CD14-positive monocyte (primary cell): ENCODE data around the gene PDP2. TPM values are rescaled to one million over a fixed set of nuclear protein-coding genes. Genes with fewer than 3 reads are reported as not detected.

ENCODE experiments used
- DNase-seq, 3 donors: peaks; one replicate each; pipeline ENCODE4 v3.0.0-alpha.2; 2011 to 2022
- H2AFZ ChIP-seq: 2 replicates; pipeline ENCODE4 v1.6.0; 2012; ENCODE audit warnings: mild to moderate bottlenecking, low read depth, low read length, inconsistent platforms; ENCODE audit not compliant: insufficient read depth, poor library complexity, severe bottlenecking
- H3K27ac ChIP-seq, 2 donors: 1 replicate in 1 of 2; 2 replicates in 1 of 2; pipeline ENCODE4 v1.5.1; 2012 to 2013; ENCODE audit warnings: low read length in 2 of 2, control low read depth in 1 of 2, inconsistent platforms in 1 of 2, low read depth in 1 of 2, mild to moderate bottlenecking in 1 of 2
- H3K27me3 ChIP-seq, 2 donors: one replicate each; pipeline versions ENCODE4 v1.6.0 to v1.6.1; 2011 to 2013; ENCODE audit warnings: low read length in 2 of 2; ENCODE audit not compliant: control insufficient read depth in 2 of 2, insufficient read depth in 2 of 2
- H3K36me3 ChIP-seq, 2 donors: replicated peaks in 1 of 2; 1 replicate in 1 of 2; 2 replicates in 1 of 2; pipeline versions ENCODE4 v1.5.1 to v1.6.1; 2012 to 2013; ENCODE audit warnings: low read length in 2 of 2, control low read depth in 1 of 2, inconsistent platforms in 1 of 2, mild to moderate bottlenecking in 1 of 2; ENCODE audit not compliant: insufficient read depth in 2 of 2, control insufficient read depth in 1 of 2
- H3K4me1 ChIP-seq, 2 donors: 1 replicate in 1 of 2; 2 replicates in 1 of 2; pipeline versions ENCODE4 v1.5.1 to v1.6.1; 2012 to 2013; ENCODE audit warnings: low read length in 2 of 2, control low read depth in 1 of 2, inconsistent platforms in 1 of 2, mild to moderate bottlenecking in 1 of 2, moderate library complexity in 1 of 2; ENCODE audit not compliant: insufficient read depth in 2 of 2, control insufficient read depth in 1 of 2
- H3K4me2 ChIP-seq: replicated peaks from 2 replicates; pipeline ENCODE3; 2012; ENCODE audit warnings: low read length, moderate library complexity, mild to moderate bottlenecking; ENCODE audit not compliant: poor library complexity, severe bottlenecking; ENCODE audit errors: extremely low read depth
- H3K4me3 ChIP-seq, 3 experiments: fragments of 200-600 bp in 1 of 3; sonication (generic) in 1 of 3; replicated peaks in 1 of 3; 1 replicate in 2 of 3; 2 replicates in 1 of 3; pipeline ENCODE4 v1.5.1; 2011 to 2013; ENCODE audit warnings: low read length in 3 of 3, mild to moderate bottlenecking in 3 of 3, control low read depth in 2 of 3, low read depth in 2 of 3, inconsistent platforms in 1 of 3, moderate library complexity in 1 of 3
- H3K79me2 ChIP-seq: 2 replicates; pipeline ENCODE4 v1.6.0; 2012; ENCODE audit warnings: mild to moderate bottlenecking, control low read depth, inconsistent platforms, low read length, moderate library complexity; ENCODE audit not compliant: insufficient read depth
- H3K9ac ChIP-seq: 2 replicates; pipeline ENCODE4 v1.6.0; 2017; ENCODE audit warnings: low read length, mild to moderate bottlenecking; ENCODE audit not compliant: insufficient read depth, poor library complexity, severe bottlenecking
- H3K9me3 ChIP-seq, 2 donors: replicated peaks in 1 of 2; 1 replicate in 1 of 2; 2 replicates in 1 of 2; pipeline versions ENCODE4 v1.5.1 to v1.6.1; 2012 to 2013; ENCODE audit warnings: low read length in 2 of 2, control low read depth in 1 of 2; ENCODE audit not compliant: control insufficient read depth in 1 of 2, insufficient read depth in 1 of 2
- H4K20me1 ChIP-seq: 2 replicates; pipeline ENCODE4 v1.6.0; 2012; ENCODE audit warnings: mild to moderate bottlenecking, low read length, control low read depth, moderate library complexity; ENCODE audit not compliant: insufficient read depth
- H3K27ac Mint-ChIP-seq, 7 donors: one replicate each; pipeline ENCODE4 v1.8.0; 2020; ENCODE audit warnings: mild to moderate bottlenecking in 7 of 7, mixed read lengths in 7 of 7, moderate library complexity in 6 of 7, inconsistent platforms in 2 of 7
- H3K27me3 Mint-ChIP-seq, 3 donors: one replicate each; pipeline ENCODE4 v1.8.0; 2021 to 2022; ENCODE audit warnings: low read depth in 3 of 3, mild to moderate bottlenecking in 3 of 3, mixed read lengths in 3 of 3, moderate library complexity in 3 of 3, inconsistent platforms in 1 of 3
- H3K36me3 Mint-ChIP-seq, 2 donors: one replicate each; pipeline ENCODE4 v1.8.0; 2020; ENCODE audit warnings: mixed read lengths in 2 of 2, inconsistent platforms in 1 of 2, mild to moderate bottlenecking in 1 of 2
- H3K4me1 Mint-ChIP-seq: one replicate; pipeline ENCODE4 v1.8.0; 2020; ENCODE audit warnings: mild to moderate bottlenecking, mixed read lengths
- H3K4me3 Mint-ChIP-seq, 2 donors: one replicate each; pipeline ENCODE4 v1.8.0; 2020; ENCODE audit warnings: mild to moderate bottlenecking in 2 of 2, mixed read lengths in 2 of 2, moderate library complexity in 1 of 2
- H3K9me3 Mint-ChIP-seq, 7 donors: one replicate each; pipeline ENCODE4 v1.8.0; 2020 to 2022; ENCODE audit warnings: mixed read lengths in 7 of 7, mild to moderate bottlenecking in 6 of 7, moderate library complexity in 6 of 7, inconsistent platforms in 2 of 7
- WGBS: methylation state at CpG from one replicate; pipeline ENCODE4 v1.1.5; 2013; ENCODE audit warnings: missing lambda C conversion rate; ENCODE audit not compliant: insufficient coverage; 5-methylcytosine and 5-hydroxymethylcytosine counted together
- intact Hi-C, 2 donors: fragments of 100-400 bp; cut with micrococcal nuclease; formaldehyde crosslinking; loops; one replicate each; pipeline versions ENCODE4 v1.15.0 to v1.15.1; 2023
- polyA plus RNA-seq, 3 donors: library from polyadenylated mRNA; depleted of rRNA in 1 of 3; unstranded in 2 of 3; stranded (reverse) in 1 of 3; fragments of 300-500 nt in 2 of 3; fragments of >200 nt in 1 of 3; fragmentation: Illumina TruSeq in 2 of 3; gene quantifications; 1 replicate in 2 of 3; 2 replicates in 1 of 3; pipeline ENCODE4 v1.2.3, GENCODE V29; 2012 to 2021
- TF ChIP-seq, protein P1 (sequence below): fragments of 200-600 bp; IDR thresholded peaks from one replicate; pipeline ENCODE4 v1.8.0; 2022; ENCODE audit warnings: antibody characterized with exemption, mild to moderate bottlenecking

Gene PDP2
- polyA plus RNA-seq, 3 donors = 1.1 TPM; not detected in 2

DNA sequence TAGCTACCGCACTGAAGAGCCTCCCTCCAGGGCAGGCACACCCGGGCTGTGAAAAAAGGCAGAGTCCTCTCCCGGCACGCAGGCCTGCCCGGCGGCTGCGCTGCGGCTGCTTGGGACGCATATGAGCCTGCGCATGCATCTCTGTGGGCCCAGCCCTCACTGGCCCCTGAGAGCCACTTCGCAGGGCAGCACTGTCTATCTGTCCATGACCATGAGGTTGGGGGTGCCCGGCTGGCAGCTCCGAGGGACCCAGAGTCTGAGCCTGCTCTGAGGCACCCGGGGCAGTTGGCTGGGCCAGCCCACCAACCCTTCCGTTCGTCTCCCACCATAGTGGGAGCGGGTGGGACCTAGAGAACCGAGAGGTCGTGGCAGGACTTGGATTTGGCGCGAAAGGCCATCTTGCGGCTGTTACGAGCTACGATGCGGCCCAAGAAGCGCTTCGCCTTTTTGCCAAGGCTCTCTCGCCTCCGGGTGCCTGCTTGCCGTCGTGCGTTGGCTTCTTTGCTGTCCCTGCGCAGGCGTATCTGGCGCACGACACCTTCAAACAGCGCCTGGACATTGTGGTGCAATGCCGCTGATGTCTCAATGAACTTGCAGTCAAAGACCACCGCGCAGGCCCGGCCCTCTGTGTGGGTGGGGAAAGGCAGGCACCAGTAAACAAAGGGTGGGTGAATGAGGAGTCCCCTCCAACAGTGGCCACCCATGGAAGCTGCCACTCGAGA lies 41.6 kb downstream of the PDP2 start:
- no peak overlapping the region for H3K9ac ChIP-seq
- H3K4me3 ChIP-seq = no peak overlapping the region
- H3K4me2 ChIP-seq = no peak overlapping the region
- no peak for DNase-seq
- peak overlapping the region in 1 of 2 donors; percentile 73 for H3K4me3 Mint-ChIP-seq
- no peak overlapping the region for H2AFZ ChIP-seq
- H3K4me1 ChIP-seq = peaks cover 14 to 18% of the 10 kb centered on the region in 2 donors
- peaks cover 0 to 6% of the 10 kb centered on the region in 2 donors for H3K9me3 ChIP-seq
- no peak overlapping the region for H3K27ac ChIP-seq
- peaks cover 0 to 13% (median 9%) of the 10 kb centered on the region in 7 donors for H3K9me3 Mint-ChIP-seq
- H3K36me3 Mint-ChIP-seq = peaks cover 6 to 7% of the 10 kb centered on the region in 2 donors
- H3K27ac Mint-ChIP-seq = no peak overlapping the region
- H4K20me1 ChIP-seq = no peaks in the 10 kb centered on the region
- peaks cover 54 to 76% (median 60%) of the 10 kb centered on the region in 3 donors for H3K27me3 Mint-ChIP-seq
- 73% methylated on average over 37 of the region's 42 CpGs for WGBS
- H3K27me3 ChIP-seq = peaks cover 17 to 66% of the 10 kb centered on the region in 2 donors
- TF ChIP-seq, protein P1, sequence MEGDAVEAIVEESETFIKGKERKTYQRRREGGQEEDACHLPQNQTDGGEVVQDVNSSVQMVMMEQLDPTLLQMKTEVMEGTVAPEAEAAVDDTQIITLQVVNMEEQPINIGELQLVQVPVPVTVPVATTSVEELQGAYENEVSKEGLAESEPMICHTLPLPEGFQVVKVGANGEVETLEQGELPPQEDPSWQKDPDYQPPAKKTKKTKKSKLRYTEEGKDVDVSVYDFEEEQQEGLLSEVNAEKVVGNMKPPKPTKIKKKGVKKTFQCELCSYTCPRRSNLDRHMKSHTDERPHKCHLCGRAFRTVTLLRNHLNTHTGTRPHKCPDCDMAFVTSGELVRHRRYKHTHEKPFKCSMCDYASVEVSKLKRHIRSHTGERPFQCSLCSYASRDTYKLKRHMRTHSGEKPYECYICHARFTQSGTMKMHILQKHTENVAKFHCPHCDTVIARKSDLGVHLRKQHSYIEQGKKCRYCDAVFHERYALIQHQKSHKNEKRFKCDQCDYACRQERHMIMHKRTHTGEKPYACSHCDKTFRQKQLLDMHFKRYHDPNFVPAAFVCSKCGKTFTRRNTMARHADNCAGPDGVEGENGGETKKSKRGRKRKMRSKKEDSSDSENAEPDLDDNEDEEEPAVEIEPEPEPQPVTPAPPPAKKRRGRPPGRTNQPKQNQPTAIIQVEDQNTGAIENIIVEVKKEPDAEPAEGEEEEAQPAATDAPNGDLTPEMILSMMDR = no peak
- intact Hi-C loops = no loop called here
- H3K36me3 ChIP-seq = no peaks in the 10 kb centered on the region
- no peaks in the 10 kb centered on the region for H3K79me2 ChIP-seq
- peaks cover 16% of the 10 kb centered on the region for H3K4me1 Mint-ChIP-seq

DNA sequence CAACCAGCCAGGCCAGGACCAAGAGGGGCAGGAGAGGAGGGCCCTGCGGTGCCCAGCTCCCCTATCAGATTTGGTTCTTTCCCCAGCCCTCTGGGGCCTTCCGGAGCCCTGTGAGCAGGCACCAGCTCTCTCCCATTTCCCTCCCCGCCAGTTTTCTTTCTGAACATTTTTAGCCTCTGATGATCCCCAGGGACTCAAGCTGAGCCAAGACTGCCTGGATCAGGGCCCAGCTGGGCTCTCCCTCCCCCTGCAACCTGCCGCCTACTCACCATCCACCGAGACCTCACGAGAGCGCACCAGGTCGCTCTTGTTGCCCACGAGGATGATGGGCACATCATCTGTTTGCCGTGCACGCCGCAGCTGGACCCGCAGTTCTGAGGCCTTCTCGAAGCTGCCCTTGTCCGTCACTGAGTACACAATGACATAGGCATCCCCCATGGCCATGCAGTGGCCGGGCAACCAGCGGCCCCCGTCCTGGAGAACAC lies 43.0 kb downstream of the PDP2 start:
- Mint-ChIP-seq H3K9me3 (peaks cover 0 to 13% (median 9%) of the 10 kb centered on the region in 7 donors), H3K27me3 (peaks cover 58 to 81% (median 58%) of the 10 kb centered on the region in 3 donors), H3K36me3 (peaks cover 12 to 13% of the 10 kb centered on the region in 2 donors), H3K4me1 (peaks cover 26% of the 10 kb centered on the region), H3K4me3 (peak overlapping the region in 1 of 2 donors; percentile 76), H3K27ac (no peak overlapping the region)
- H3K9me3 ChIP-seq = peaks cover 0 to 6% of the 10 kb centered on the region in 2 donors
- 91% methylated on average over 17 of the region's 18 CpGs for WGBS
- H3K36me3 ChIP-seq = no peaks in the 10 kb centered on the region
- intact Hi-C loops = no loop called here
- no peak for DNase-seq
- H3K27me3 ChIP-seq = peaks cover 17 to 71% of the 10 kb centered on the region in 2 donors
- TF ChIP-seq, protein P1 = no peak
- H4K20me1 ChIP-seq = no peaks in the 10 kb centered on the region
- H2AFZ ChIP-seq = no peak overlapping the region
- no peak overlapping the region for H3K4me2 ChIP-seq
- H3K9ac ChIP-seq = no peak overlapping the region
- no peak overlapping the region for H3K4me3 ChIP-seq
- no peaks in the 10 kb centered on the region for H3K79me2 ChIP-seq
- H3K4me1 ChIP-seq = peaks cover 20 to 24% of the 10 kb centered on the region in 2 donors
- H3K27ac ChIP-seq = no peak overlapping the region
